Testis (tissue), 3 donors: ENCODE measurements around the gene RRP1. TPM values are rescaled to one million over a fixed set of nuclear protein-coding genes. Genes with fewer than 3 reads are reported as not detected.

Experiments used
- DNase-seq: peaks from one replicate; pipeline ENCODE4 v3.0.0-alpha.2; 2019
- H3K27ac ChIP-seq, 2 donors: fragments of 200-600 bp; sonication (generic); one replicate each; pipeline ENCODE4 v1.5.1; 2019
- H3K27me3 ChIP-seq: fragments of 200-600 bp; sonication (generic); one replicate; pipeline ENCODE4 v1.5.1; 2019
- H3K36me3 ChIP-seq: fragments of 200-600 bp; sonication (generic); one replicate; pipeline ENCODE4 v1.5.1; 2017; ENCODE audit warnings: low read depth; ENCODE audit errors: missing control alignments
- H3K4me1 ChIP-seq: fragments of 200-600 bp; sonication (generic); one replicate; pipeline ENCODE4 v1.5.1; 2019
- H3K4me3 ChIP-seq, 2 donors: fragments of 200-600 bp; sonication (generic); one replicate each; pipeline ENCODE4 v1.5.1; 2017 to 2019
- H3K9me3 ChIP-seq: fragments of 200-600 bp; sonication (generic); one replicate; pipeline ENCODE4 v1.5.1; 2017
- CTCF ChIP-seq, 3 experiments: fragments of 450-650 bp in 2 of 3; fragments of 200-600 bp in 1 of 3; sonication (generic) in 1 of 3; IDR thresholded peaks; one replicate each; pipeline ENCODE4 v1.5.1; 2016 to 2019; ENCODE audit warnings: antibody characterized with exemption in 3 of 3, mild to moderate bottlenecking in 2 of 3, moderate library complexity in 1 of 3
- POLR2A ChIP-seq: fragments of 450-650 bp; IDR thresholded peaks from one replicate; pipeline ENCODE4 v1.6.1; 2017; ENCODE audit warnings: antibody characterized with exemption, mild to moderate bottlenecking, moderate library complexity
- WGBS, 2 donors: methylation state at CpG; one replicate each; pipeline ENCODE4 v1.1.5; 2018; 5-methylcytosine and 5-hydroxymethylcytosine counted together
- intact Hi-C: fragments of 100-400 bp; cut with DNase I; formaldehyde crosslinking; loops from one replicate; pipeline ENCODE4 v1.15.1; 2023; ENCODE audit warnings: low total_unique reads
- polyA plus RNA-seq: library from polyadenylated mRNA; stranded (reverse); fragments of 350-450 nt; fragmentation: Illumina TruSeq; extraction: RNeasy Lipid Tissue Mini Kit (QIAGEN cat#74804); gene quantifications from one replicate; pipeline ENCODE4 v1.2.3, GENCODE V29; 2014; ENCODE audit warnings: low read depth, low replicate concordance; ENCODE audit not compliant: insufficient read depth
- total RNA-seq, 2 donors: library from RNA; depleted of rRNA; stranded (reverse); fragments of >200 nt; gene quantifications; one replicate each; pipeline ENCODE4 v1.2.3, GENCODE V29; 2016

RRP1 gene
- total and polyA plus RNA-seq, 3 donors from 2014 or later, result 21.1 to 40.2 (median 33.6) TPM

DNA sequence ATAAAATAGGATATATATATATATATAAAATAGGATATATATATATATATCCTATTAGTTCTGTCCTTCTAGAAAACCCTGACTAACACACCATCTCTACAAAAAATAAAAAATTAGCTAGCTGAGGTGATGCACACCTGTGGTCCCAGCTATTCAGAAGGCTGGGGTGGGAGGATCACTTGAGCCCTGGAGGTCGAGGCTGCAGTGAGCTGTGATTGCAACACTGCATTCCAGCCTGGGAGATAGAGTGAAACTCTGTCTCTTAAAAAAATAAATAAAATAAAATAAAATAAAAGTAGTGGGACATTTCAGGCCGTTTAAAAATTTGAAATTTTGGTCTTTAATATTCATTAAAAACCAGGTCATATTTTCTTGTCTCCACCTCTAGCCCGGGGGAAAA, 4.2 kb upstream of the RRP1 start:
- 44 to 67% methylated on average over 3 of the region's 3 CpGs for WGBS, 2 donors
- intact Hi-C loops, result no loop called here
- peaks cover 3% of the 10 kb centered on the region for H3K4me1 ChIP-seq

GRCh38 chr21:43786300-43786806, 3.0 kb upstream of the RRP1 start:
- no peaks in the 10 kb centered on the region for H3K36me3 ChIP-seq
- intact Hi-C loops, result no loop called here
- H3K4me3 ChIP-seq, result no peak overlapping the region
- TF ChIP-seq POLR2A, result no peak
- DNase-seq, result no peak
- WGBS, 2 donors, result 83 to 87% methylated on average over 18 of the region's 18 CpGs
- no peaks in the 10 kb centered on the region for H3K27me3 ChIP-seq
- H3K4me1 ChIP-seq, result peaks cover 11% of the 10 kb centered on the region
- no peak overlapping the region for H3K27ac ChIP-seq
- H3K9me3 ChIP-seq, result no peaks in the 10 kb centered on the region

More for the DNA sequence above, 4.2 kb upstream of the RRP1 start:
- TF ChIP-seq CTCF (IDR thresholded peaks at IDR 0.05), result no peak
- TF ChIP-seq POLR2A, result no peak
- Histone ChIP-seq H3K9me3 (no peaks in the 10 kb centered on the region), H3K4me3 (no peak overlapping the region), H3K27ac (no peak overlapping the region), H3K27me3 (no peaks in the 10 kb centered on the region), H3K36me3 (no peaks in the 10 kb centered on the region)
- no peak for DNase-seq

- intact Hi-C loops, result no loop called here
- DNase-seq, result no peak
- peaks cover 11% of the 10 kb centered on the region for H3K4me1 ChIP-seq
- H3K9me3 ChIP-seq, result no peaks in the 10 kb centered on the region
- no peaks in the 10 kb centered on the region for H3K36me3 ChIP-seq
- 88% methylated on average over 31 to 38 of the region's 38 CpGs for WGBS, 2 donors
- TF ChIP-seq CTCF (IDR thresholded peaks at IDR 0.05) (no peak), POLR2A (no peak)
- H3K27me3 ChIP-seq, result no peaks in the 10 kb centered on the region
- H3K27ac ChIP-seq, result no peak overlapping the region
- H3K4me3 ChIP-seq, result no peak overlapping the region
These were observed 2.5 kb upstream of the RRP1 start for GRCh38 chr21:43786807-43787440.

DNA sequence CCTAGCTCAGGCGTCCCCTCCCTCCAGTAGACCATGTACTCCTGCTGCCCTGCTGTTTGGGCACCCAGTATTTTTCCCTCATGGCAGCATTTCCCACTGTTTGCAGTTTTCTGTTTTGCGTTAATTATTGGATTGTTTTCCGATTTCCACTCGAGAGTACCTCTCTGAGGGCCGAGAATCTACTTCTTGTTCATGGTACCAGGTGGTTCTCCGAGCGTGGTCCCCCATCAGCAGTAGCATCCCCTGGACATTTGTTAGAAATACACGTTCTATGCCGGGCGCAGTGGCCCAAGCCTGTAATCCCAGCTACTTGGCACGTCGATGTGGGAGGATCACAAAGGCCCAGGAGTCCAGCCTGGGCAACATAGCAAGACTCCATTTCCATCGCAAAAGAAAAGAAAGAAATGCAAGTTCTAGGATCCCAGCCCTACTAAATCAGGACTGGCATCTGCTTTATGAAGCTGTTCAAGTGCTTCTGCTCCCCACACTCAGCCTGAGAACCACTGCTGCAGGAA, 690 bp downstream of the RRP1 start:
- no peaks in the 10 kb centered on the region for H3K36me3 ChIP-seq
- peaks cover 14% of the 10 kb centered on the region for H3K4me1 ChIP-seq
- H3K4me3 ChIP-seq, result peak overlapping the region; percentile 89 to 98
- H3K27ac ChIP-seq, result peak overlapping the region; percentile 69 to 75
- 5 to 8% methylated on average over 13 of the region's 13 CpGs for WGBS, 2 donors
- no peaks in the 10 kb centered on the region for H3K9me3 ChIP-seq
- intact Hi-C loops, result no loop called here
- no peak for DNase-seq
- no peaks in the 10 kb centered on the region for H3K27me3 ChIP-seq
- TF ChIP-seq CTCF (IDR thresholded peaks at IDR 0.05) (no peak), POLR2A (no peak)

- Histone ChIP-seq H3K27ac (no peak overlapping the region), H3K36me3 (no peaks in the 10 kb centered on the region), H3K4me3 (no peak overlapping the region), H3K27me3 (no peaks in the 10 kb centered on the region), H3K9me3 (no peaks in the 10 kb centered on the region), H3K4me1 (peaks cover 15% of the 10 kb centered on the region)
- no peak for DNase-seq
- 89 to 93% methylated on average over 8 of the region's 8 CpGs for WGBS, 2 donors
- no peak for TF ChIP-seq POLR2A
- no peak for TF ChIP-seq CTCF (IDR thresholded peaks at IDR 0.05)
- intact Hi-C loops, result no loop called here
These were observed 3.0 kb downstream of the RRP1 start for GRCh38 chr21:43792406-43792805.
